ENCODE measurements around the gene LIME1.

- no peak for TF ChIP-seq CTCF (IDR thresholded peaks at IDR 0.05; ENCODE audit: low read depth, low read length, poor library complexity, severe bottlenecking)
- no peak for TF ChIP-seq EZH2phosphoT487 (IDR thresholded peaks at IDR 0.05; ENCODE audit: borderline replicate concordance, low read length)
Measured at GRCh38 chr20:63781181-63781580, 44.7 kb downstream of the LIME1 start.
